GM12865 (cell line): ENCODE data around the gene DGKA.

Experiments used
- DNase-seq: peaks from one replicate; pipeline ENCODE4 v3.0.0; 2010; ENCODE audit warnings: low read depth
- H3K4me3 ChIP-seq: 2 replicates; pipeline ENCODE4 v1.5.1; 2011; ENCODE audit warnings: mild to moderate bottlenecking, low read depth, low read length, control low read depth
- TF ChIP-seq, protein P1 (sequence below): IDR thresholded peaks from 2 replicates; pipeline ENCODE4 v1.5.1; 2011; ENCODE audit warnings: low read length, control low read depth, low read depth, inconsistent platforms; ENCODE audit not compliant: insufficient read depth; ENCODE audit errors: missing control alignments

DGKA gene

DNA sequence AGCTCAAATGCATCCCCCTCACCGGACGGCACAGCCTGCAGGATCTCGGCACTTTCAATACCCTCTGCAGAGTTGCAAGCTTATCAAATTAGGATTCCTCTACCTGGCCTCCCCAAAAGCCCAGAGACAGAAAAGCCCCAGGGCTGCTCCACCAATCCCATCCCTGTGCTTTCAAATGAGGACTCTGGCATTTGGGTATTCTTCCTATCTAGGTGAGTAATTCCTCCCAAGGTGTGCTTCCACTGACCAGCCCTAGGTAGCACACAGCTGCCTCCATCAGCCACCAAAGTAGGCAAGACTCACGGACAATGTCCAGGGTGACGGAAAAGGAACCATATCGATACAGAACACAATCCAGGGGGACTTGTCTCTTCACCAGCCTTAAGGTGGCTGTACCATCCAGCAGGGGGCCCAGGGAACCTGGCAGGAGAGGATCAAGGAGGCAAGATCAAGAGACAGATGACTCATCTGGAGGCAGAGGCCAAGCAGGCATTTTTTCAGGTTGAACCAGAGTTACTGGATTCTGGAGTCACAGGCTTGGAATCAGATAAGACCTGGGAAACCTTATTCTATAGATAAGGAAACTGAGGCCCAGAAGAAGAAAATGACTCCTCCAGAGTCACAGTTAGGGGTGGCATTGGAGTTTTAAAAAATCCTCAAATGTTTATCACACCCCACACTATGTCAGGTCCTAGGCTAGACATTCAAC is 25.0 kb downstream of the DGKA start:
- peak; percentile 44 for DNase-seq
- TF ChIP-seq, protein P1, sequence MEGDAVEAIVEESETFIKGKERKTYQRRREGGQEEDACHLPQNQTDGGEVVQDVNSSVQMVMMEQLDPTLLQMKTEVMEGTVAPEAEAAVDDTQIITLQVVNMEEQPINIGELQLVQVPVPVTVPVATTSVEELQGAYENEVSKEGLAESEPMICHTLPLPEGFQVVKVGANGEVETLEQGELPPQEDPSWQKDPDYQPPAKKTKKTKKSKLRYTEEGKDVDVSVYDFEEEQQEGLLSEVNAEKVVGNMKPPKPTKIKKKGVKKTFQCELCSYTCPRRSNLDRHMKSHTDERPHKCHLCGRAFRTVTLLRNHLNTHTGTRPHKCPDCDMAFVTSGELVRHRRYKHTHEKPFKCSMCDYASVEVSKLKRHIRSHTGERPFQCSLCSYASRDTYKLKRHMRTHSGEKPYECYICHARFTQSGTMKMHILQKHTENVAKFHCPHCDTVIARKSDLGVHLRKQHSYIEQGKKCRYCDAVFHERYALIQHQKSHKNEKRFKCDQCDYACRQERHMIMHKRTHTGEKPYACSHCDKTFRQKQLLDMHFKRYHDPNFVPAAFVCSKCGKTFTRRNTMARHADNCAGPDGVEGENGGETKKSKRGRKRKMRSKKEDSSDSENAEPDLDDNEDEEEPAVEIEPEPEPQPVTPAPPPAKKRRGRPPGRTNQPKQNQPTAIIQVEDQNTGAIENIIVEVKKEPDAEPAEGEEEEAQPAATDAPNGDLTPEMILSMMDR: peak; percentile 39
- H3K4me3 ChIP-seq: no peak overlapping the region

- no peak for DNase-seq
- TF ChIP-seq, protein P1: no peak
- H3K4me3 ChIP-seq: no peak overlapping the region
These were observed 26.3 kb downstream of the DGKA start for GRCh38 chr12:55957106-55957859.

DNA sequence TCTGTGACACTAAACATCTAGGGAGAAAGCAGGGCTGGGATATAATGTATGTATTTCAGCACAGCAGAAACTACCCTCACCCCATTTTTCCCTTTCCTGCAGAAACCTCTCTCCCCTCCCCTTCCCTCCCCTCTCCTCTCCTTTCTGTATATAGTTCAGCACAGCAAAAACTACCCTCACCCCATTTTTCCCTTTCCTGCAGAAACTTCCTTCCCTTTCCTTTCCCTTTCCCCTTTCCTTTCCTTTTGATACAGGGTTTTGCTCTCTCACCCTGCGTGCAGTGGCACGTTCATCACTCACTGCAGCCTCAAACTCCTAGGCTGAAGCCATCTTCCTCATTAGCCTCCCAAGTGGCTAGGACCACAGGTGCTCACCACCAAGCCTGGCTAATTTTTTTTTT is 32.8 kb downstream of the DGKA start:
- H3K4me3 ChIP-seq: no peak overlapping the region
- DNase-seq: no peak
- TF ChIP-seq, protein P1: no peak

GRCh38 chr12:55965240-55965639 is 34.3 kb downstream of the DGKA start:
- no peak for DNase-seq
- TF ChIP-seq, protein P1: no peak
- no peak overlapping the region for H3K4me3 ChIP-seq

DNA sequence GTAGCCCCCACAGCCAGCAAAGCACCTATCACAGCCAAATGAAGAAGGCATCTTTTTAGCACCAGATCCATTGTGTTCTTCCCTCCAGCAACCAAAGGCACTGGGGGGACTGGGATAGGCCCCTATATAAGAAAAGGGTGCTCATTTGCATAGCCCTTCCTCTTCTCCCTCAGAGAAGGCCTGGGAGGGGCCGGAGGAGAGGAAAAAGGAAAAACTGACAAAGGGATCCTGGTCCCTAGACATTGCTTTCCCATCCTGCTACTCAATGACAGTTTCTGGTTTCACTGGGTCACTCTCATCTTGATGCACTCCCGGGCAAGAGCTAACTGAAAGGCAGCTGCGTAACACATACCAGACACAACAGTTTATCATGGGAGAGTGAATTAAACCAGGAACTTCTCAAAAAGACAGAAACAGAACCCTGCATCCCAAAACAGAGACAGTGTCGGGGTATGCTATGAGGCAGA is 35.0 kb downstream of the DGKA start, which contains the start of gene PMEL:
PMEL (minus strand) TSS at position 102 of the 467 bp plus-strand sequence; CDS start at position 71, 31 bp downstream.
- peak within 1 kb of the TSS; percentile 81 for H3K4me3 ChIP-seq
- DNase-seq: no peak
- TF ChIP-seq, protein P1: no peak

GRCh38 chr12:55966408-55967281 is 35.7 kb downstream of the DGKA start, which contains the start of gene CDK2:
Gene CDK2 (plus strand): TSS chr12:55966830. CDS start chr12:55967009, 179 bp downstream.
- peak; percentile 89 for DNase-seq
- H3K4me3 ChIP-seq: peak within 1 kb of the TSS; percentile 81
- TF ChIP-seq, protein P1: no peak
